LNCaP clone FGC (cell line): ENCODE measurements around the gene NEURL3.

Experiments
- DNase-seq: peaks from one replicate; pipeline ENCODE4 v3.0.0-alpha.2; 2011; ENCODE audit warnings: low read depth
- H3K4me3 ChIP-seq: 2 replicates; pipeline ENCODE4 v1.5.1; 2011; ENCODE audit warnings: mild to moderate bottlenecking, low read depth, low read length, control low read depth
- TF ChIP-seq, protein P1 (sequence below): IDR thresholded peaks from 2 replicates; pipeline ENCODE4 v1.5.1; 2012; ENCODE audit warnings: mild to moderate bottlenecking; ENCODE audit not compliant: control insufficient read depth, insufficient read depth; ENCODE audit errors: extremely low read depth

Gene NEURL3

DNA sequence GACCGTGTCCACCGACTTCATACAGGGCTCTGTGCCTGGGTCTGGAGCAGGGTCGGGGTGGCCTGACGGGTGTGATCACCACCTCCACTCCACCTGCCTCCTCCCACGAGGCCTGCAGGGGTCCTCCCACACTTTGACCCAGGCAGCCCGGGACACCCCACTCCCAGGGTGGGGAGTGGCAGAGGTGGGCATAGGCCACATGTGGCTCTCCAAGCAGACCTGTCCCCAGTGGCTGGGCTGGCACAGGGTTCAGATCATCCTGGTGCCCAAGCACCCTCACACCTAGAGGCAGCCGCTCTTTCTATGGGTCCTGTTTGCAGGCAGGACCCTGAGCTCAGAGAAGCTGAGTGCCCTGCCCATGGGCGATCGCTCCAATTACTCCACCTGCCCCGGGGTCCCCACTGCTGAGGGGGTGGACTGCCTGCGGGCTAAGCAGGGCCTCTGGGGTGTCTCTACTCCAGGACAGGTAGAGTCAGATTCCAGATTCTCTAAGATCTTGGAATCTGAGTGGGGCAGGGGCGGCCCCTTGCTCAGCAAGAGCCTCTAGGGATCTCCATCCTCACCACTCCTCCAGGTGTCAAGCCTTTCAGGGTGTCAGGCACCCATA is 1.4 kb downstream of the NEURL3 start:
- TF ChIP-seq, protein P1, sequence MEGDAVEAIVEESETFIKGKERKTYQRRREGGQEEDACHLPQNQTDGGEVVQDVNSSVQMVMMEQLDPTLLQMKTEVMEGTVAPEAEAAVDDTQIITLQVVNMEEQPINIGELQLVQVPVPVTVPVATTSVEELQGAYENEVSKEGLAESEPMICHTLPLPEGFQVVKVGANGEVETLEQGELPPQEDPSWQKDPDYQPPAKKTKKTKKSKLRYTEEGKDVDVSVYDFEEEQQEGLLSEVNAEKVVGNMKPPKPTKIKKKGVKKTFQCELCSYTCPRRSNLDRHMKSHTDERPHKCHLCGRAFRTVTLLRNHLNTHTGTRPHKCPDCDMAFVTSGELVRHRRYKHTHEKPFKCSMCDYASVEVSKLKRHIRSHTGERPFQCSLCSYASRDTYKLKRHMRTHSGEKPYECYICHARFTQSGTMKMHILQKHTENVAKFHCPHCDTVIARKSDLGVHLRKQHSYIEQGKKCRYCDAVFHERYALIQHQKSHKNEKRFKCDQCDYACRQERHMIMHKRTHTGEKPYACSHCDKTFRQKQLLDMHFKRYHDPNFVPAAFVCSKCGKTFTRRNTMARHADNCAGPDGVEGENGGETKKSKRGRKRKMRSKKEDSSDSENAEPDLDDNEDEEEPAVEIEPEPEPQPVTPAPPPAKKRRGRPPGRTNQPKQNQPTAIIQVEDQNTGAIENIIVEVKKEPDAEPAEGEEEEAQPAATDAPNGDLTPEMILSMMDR: no peak
- no peak overlapping the region for H3K4me3 ChIP-seq
- DNase-seq: no peak

DNA sequence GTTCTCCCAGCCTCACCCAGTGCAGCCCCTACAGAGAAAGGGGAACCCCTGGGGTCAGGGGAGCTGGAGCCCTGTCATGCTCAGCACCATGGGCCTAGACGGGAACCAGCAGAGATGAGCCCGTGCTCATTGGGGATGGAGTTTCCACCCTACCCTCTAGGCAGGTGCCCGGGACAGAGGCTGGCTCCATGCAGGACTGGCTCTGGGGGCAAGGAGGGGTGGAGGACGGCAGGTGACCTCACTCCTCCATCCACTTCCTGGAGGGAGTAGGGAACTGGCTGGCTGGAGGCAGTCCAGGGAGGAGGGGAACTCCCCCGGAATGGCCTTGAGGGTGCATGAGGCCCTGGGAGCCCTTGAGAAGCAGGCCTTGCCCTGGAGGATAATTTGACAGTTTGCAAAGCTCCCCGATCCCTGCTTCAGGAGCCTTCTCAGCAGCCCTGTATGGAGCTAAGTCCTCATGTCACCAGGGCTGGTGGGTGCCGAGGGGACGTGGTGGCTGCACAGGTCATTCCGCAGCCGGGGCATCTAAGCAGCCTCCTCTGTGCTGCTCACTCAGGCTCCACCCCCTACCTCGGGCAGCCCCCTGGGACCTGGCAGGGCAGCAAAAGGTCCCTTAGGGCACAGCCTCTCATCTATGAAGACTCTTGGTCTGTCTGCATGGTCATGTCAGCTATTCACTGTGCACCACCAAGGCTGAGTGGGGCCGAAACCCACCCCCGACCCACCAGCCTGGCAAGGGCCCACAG is 2.1 kb downstream of the NEURL3 start:
- DNase-seq: no peak
- no peak overlapping the region for H3K4me3 ChIP-seq
- TF ChIP-seq, protein P1: no peak

DNA sequence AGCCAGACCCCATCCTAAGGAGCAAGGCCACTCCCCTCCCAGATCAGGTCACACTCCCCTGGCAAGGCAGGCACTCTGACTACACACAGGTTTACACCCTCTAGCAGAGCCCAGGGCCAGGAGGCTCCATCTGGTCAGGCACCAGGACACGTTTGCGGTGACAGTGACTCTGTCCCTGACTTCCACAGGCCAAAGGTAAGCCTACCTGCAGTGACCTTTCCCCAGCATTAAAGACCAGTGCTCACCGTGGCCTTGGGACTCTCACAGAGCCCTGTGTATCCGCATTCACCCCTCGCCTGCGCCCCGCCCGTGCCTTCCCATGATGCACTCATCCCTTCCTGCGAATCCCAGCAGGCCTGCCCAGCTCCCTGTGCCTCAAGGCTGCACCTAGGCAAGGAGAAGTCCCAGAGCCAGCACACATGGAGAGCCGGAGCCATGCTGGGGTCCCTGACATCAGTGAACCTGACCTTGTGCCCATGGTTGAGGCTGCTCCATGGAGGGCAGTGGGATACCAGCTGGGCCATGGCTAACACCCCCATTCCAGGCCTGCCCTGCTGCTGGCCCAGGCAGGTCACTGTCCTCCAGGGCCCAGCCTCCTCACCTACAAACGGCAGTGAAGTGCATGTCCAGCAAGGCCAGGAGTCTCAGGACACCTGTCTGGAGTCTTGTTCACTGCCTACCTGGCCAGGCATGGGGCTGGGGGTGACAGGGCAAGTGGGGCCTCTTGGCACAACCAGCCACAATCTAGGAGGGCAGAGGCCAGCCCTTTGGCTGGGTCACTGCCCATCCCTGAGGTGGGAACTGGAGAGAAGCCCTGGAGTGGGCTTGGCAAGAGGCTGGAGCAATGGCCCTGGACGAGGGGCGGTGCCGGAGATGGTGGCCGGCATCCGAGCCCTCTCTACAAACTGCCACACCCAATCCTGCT is 3.0 kb downstream of the NEURL3 start:
- TF ChIP-seq, protein P1: no peak
- no peak for DNase-seq
- H3K4me3 ChIP-seq: no peak overlapping the region

DNA sequence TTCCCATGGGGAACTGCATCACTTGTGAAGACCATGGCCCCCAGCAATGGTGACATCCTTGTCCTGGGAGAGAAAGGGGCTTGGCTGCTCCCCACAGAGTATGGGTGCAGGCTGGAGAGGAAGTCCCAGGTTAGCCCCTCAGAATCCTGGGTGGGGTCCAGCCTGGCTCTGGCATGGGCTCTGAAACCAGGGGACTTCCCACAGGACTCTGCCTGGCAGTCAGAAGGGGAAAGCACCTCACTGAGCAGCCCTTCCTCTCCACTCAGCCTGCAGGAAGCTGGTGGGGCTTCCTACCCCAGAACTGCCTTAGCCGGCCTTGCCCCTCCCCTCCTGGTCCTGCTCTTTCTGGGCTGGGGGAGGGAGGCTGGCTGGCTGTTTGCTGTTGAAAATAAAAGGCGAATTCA is 3.7 kb downstream of the NEURL3 start:
- no peak for DNase-seq
- TF ChIP-seq, protein P1: no peak
- H3K4me3 ChIP-seq: no peak overlapping the region

DNA sequence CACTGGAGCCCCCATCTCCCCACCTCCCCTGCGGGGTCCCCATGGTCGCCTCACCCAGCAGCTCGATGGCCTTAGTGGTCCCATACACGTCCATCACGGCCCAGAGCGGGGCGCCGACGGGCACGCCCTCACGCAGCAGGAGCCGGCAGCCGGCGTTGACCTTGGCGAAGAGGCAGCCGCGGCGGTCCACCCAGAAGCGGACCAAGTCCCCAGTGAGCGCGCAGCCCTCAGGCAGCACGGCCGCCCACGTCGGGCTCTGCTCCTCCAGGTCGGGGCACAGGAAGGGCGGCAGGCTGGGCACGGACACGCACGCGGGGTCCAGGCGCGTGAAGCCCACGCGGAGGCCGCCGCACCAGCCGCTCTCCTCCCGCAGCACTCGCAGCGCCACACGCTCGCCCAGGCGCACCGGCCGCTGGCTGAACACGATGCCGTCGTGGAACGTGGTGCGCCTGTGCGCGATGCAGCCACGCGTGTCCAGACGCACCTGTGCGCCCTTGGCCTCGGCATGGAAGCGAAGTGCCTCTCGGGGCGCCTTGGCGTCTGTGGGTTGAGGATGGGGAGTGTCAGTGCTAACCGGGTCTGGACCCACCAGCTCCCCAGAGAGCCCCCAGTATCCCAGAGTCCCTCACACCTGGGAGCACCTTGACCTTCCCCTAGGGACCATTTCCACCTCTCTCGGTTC is 4.6 kb downstream of the NEURL3 start:
- TF ChIP-seq, protein P1: no peak
- no peak overlapping the region for H3K4me3 ChIP-seq
- DNase-seq: no peak
